HEK293 (cell line): ENCODE measurements around the gene MRPL55.

Experiments used
- CTCF ChIP-seq: fragments of 450-650 bp; formaldehyde crosslinking; IDR thresholded peaks from 2 replicates; pipeline ENCODE4 v1.5.1; 2016; ENCODE audit warnings: missing biosample characterization, missing genetic modification characterization
- GLIS2 ChIP-seq: fragments of 450-650 bp; formaldehyde crosslinking; IDR thresholded peaks from 2 replicates; pipeline ENCODE4 v1.5.1; 2016; ENCODE audit warnings: missing biosample characterization, missing genetic modification characterization
- HIC1 ChIP-seq: fragments of 450-650 bp; formaldehyde crosslinking; IDR thresholded peaks from 2 replicates; pipeline ENCODE4 v1.5.1; 2016; ENCODE audit warnings: missing biosample characterization, missing genetic modification characterization
- KLF7 ChIP-seq: fragments of 450-650 bp; formaldehyde crosslinking; IDR thresholded peaks from 2 replicates; pipeline ENCODE4 v1.5.1; 2016; ENCODE audit warnings: missing biosample characterization, missing genetic modification characterization, borderline replicate concordance
- PRDM10 ChIP-seq: fragments of 450-650 bp; formaldehyde crosslinking; IDR thresholded peaks from 2 replicates; pipeline ENCODE4 v1.5.1; 2016; ENCODE audit warnings: missing biosample characterization, missing genetic modification characterization
- PRDM4 ChIP-seq: fragments of 450-650 bp; formaldehyde crosslinking; IDR thresholded peaks from 2 replicates; pipeline ENCODE4 v1.5.1; 2017; ENCODE audit warnings: missing biosample characterization, missing genetic modification characterization
- SP2 ChIP-seq: fragments of 450-650 bp; formaldehyde crosslinking; IDR thresholded peaks from 2 replicates; pipeline ENCODE4 v1.5.1; 2016; ENCODE audit warnings: missing biosample characterization, missing genetic modification characterization
- SP7 ChIP-seq: fragments of 450-650 bp; formaldehyde crosslinking; IDR thresholded peaks from 2 replicates; pipeline ENCODE4 v1.5.1; 2016; ENCODE audit warnings: missing biosample characterization, missing genetic modification characterization
- ZBTB26 ChIP-seq: fragments of 450-650 bp; formaldehyde crosslinking; optimal IDR thresholded peaks from 2 replicates; pipeline ENCODE3; 2016; ENCODE audit warnings: missing biosample characterization, mild to moderate bottlenecking, missing genetic modification characterization
- ZNF140 ChIP-seq: fragments of 450-650 bp; formaldehyde crosslinking; IDR thresholded peaks from 2 replicates; pipeline ENCODE4 v1.5.1; 2016; ENCODE audit warnings: missing biosample characterization, missing genetic modification characterization
- ZNF19 ChIP-seq: fragments of 450-650 bp; formaldehyde crosslinking; IDR thresholded peaks from 2 replicates; pipeline ENCODE4; 2016; ENCODE audit warnings: missing biosample characterization, missing genetic modification characterization, low read depth
- ZNF23 ChIP-seq: fragments of 450-650 bp; formaldehyde crosslinking; IDR thresholded peaks from 2 replicates; pipeline ENCODE4 v1.5.1; 2016; ENCODE audit warnings: missing biosample characterization, missing genetic modification characterization, borderline replicate concordance
- ZNF280D ChIP-seq: fragments of 450-650 bp; formaldehyde crosslinking; IDR thresholded peaks from 2 replicates; pipeline ENCODE4 v1.5.1; 2016; ENCODE audit warnings: missing biosample characterization, missing genetic modification characterization
- ZNF426 ChIP-seq: fragments of 450-650 bp; formaldehyde crosslinking; IDR thresholded peaks from 2 replicates; pipeline ENCODE4 v1.5.1; 2017; ENCODE audit warnings: missing biosample characterization, missing genetic modification characterization, mild to moderate bottlenecking, inconsistent platforms, moderate library complexity
- ZNF555 ChIP-seq: fragments of 450-650 bp; formaldehyde crosslinking; conservative IDR thresholded peaks from 2 replicates; pipeline ENCODE4 v1.5.1; 2017; ENCODE audit warnings: missing biosample characterization, mild to moderate bottlenecking, missing genetic modification characterization, inconsistent platforms
- ZNF561 ChIP-seq: fragments of 450-650 bp; IDR thresholded peaks from 2 replicates; pipeline ENCODE4 v1.5.1; 2018; ENCODE audit warnings: missing biosample characterization, missing genetic modification characterization, borderline replicate concordance
- ZNF600 ChIP-seq: fragments of 450-650 bp; formaldehyde crosslinking; IDR thresholded peaks from 2 replicates; pipeline ENCODE4 v1.5.1; 2016; ENCODE audit warnings: missing biosample characterization, missing genetic modification characterization
- ZNF701 ChIP-seq: fragments of 450-650 bp; formaldehyde crosslinking; IDR thresholded peaks from 2 replicates; pipeline ENCODE4 v1.5.1; 2016; ENCODE audit warnings: missing biosample characterization, missing genetic modification characterization
- ZNF704 ChIP-seq: fragments of 450-650 bp; formaldehyde crosslinking; IDR thresholded peaks from 2 replicates; pipeline ENCODE4 v1.5.1; 2016; ENCODE audit warnings: missing biosample characterization, missing genetic modification characterization
- ZSCAN5A ChIP-seq: fragments of 450-650 bp; formaldehyde crosslinking; IDR thresholded peaks from 2 replicates; pipeline ENCODE4 v1.5.1; 2016; ENCODE audit warnings: missing biosample characterization, missing genetic modification characterization

Gene MRPL55

GRCh38 chr1:228154670-228155571, 45.8 kb upstream of the MRPL55 start (continued):
- TF ChIP-seq ZSCAN5A (tag by site-specific recombination) (no peak), ZNF704 (tag by site-specific recombination) (no peak), CTCF (tag by site-specific recombination) (no peak), PRDM4 (no peak), PRDM10 (no peak), ZNF23 (tag by site-specific recombination) (no peak), ZNF555 (tag by site-specific recombination) (no peak), ZNF280D (no peak), ZNF19 (tag by site-specific recombination) (no peak), ZNF600 (tag by site-specific recombination) (0 out of 2 replicates have a peak, but pooled peaks have one; percentile 65), GLIS2 (tag by site-specific recombination) (peak; percentile 76), ZNF701 (tag by site-specific recombination) (no peak), HIC1 (tag by site-specific recombination) (0 out of 2 replicates have a peak, but pooled peaks have one; percentile 13), SP7 (tag by site-specific recombination) (peak; percentile 41; the same call in 1 of the 2 replicates), ZNF140 (no peak), KLF7 (no peak), SP2 (tag by site-specific recombination) (no peak), ZNF561 (tag by site-specific recombination) (no peak), ZNF426 (tag by site-specific recombination) (no peak), ZBTB26 (tag by site-specific recombination) (no peak)
